CD4-positive, alpha-beta T cell (primary cell): ENCODE data around the gene AP4M1. TPM values are rescaled to one million over a fixed set of nuclear protein-coding genes. Genes with fewer than 3 reads are reported as not detected.
A peak's percentile ranks its signal among the peaks of the same experiment; 100 is the strongest.

Experiments
- ATAC-seq: fragments of 200-7000 bp; cut with Tn5 transposase; one replicate; pipeline ENCODE4 v1.10.0; 2022; ENCODE audit warnings: mild to moderate bottlenecking; ENCODE audit not compliant: poor library complexity
- CTCF ChIA-PET: fragments of 350-600 bp; sonication (Branson Sonifier 250); formaldehyde crosslinking; loops from one replicate; lab custom pipeline; 2021; ENCODE audit warnings: antibody characterized with exemption, inconsistent platforms; lab: Charles Lee
- POLR2A ChIA-PET: fragments of 350-600 bp; sonication (Branson Sonifier 250); formaldehyde crosslinking; loops from one replicate; lab custom pipeline; 2021; ENCODE audit warnings: antibody characterized with exemption, inconsistent platforms; lab: Charles Lee
- DNase-seq, 14 experiments: peaks; one replicate each; pipeline ENCODE4 v3.0.0-alpha.2; 2013 to 2020; ENCODE audit warnings: mixed read lengths in 2 of 14
- H3K27ac ChIP-seq, 2 donors: one replicate each; pipeline versions ENCODE4 v1.5.1 to v1.7.0; 2013; ENCODE audit warnings: low read length in 2 of 2, low read depth in 1 of 2, mild to moderate bottlenecking in 1 of 2
- H3K27me3 ChIP-seq, 2 experiments: 1 replicate in 1 of 2; 2 replicates in 1 of 2; pipeline versions ENCODE4 v1.6.1 to v1.7.0; 2013; ENCODE audit warnings: low read length in 2 of 2, control low read depth in 1 of 2, mild to moderate bottlenecking in 1 of 2, moderate library complexity in 1 of 2; ENCODE audit not compliant: insufficient read depth in 2 of 2, control insufficient read depth in 1 of 2
- H3K36me3 ChIP-seq: one replicate; pipeline ENCODE4 v1.6.1; 2013; ENCODE audit warnings: low read length, control low read depth; ENCODE audit not compliant: insufficient read depth
- H3K4me1 ChIP-seq: one replicate; pipeline ENCODE4 v1.6.1; 2013; ENCODE audit warnings: low read length, control low read depth; ENCODE audit not compliant: insufficient read depth
- H3K4me3 ChIP-seq: one replicate; pipeline ENCODE4 v1.5.1; 2013; ENCODE audit warnings: mild to moderate bottlenecking, low read length, moderate library complexity
- H3K9me3 ChIP-seq, 2 experiments: 1 replicate in 1 of 2; 2 replicates in 1 of 2; pipeline versions ENCODE4 v1.6.1 to v1.7.0; 2013; ENCODE audit warnings: low read length in 2 of 2, mild to moderate bottlenecking in 2 of 2, control low read depth in 1 of 2, moderate library complexity in 1 of 2; ENCODE audit not compliant: control insufficient read depth in 1 of 2, insufficient read depth in 1 of 2
- H3K27ac Mint-ChIP-seq: one replicate; pipeline ENCODE4 v1.8.0; 2020; ENCODE audit warnings: mixed read lengths
- H3K27me3 Mint-ChIP-seq: one replicate; pipeline ENCODE4 v1.8.0; 2021; ENCODE audit warnings: mixed read lengths
- H3K36me3 Mint-ChIP-seq: one replicate; pipeline ENCODE4 v1.8.0; 2021; ENCODE audit warnings: low read depth, mixed read lengths
- H3K4me1 Mint-ChIP-seq: one replicate; pipeline ENCODE4 v1.8.0; 2021; ENCODE audit warnings: low read depth, mixed read lengths
- H3K4me3 Mint-ChIP-seq: one replicate; pipeline ENCODE4 v1.8.0; 2020; ENCODE audit warnings: mild to moderate bottlenecking, mixed read lengths
- H3K9me3 Mint-ChIP-seq: one replicate; pipeline ENCODE4 v1.8.0; 2020; ENCODE audit warnings: mixed read lengths
- intact Hi-C, 2 experiments: fragments of 100-400 bp; cut with DNase I in 1 of 2; cut with micrococcal nuclease in 1 of 2; formaldehyde crosslinking; loops; one replicate each; pipeline versions ENCODE4 v1.15.1 to v1.9.0; 2023 to 2025; cut with DNase I, micrococcal nuclease
- total RNA-seq, 174 experiments: library from RNA in 2 of 174; stranded (reverse) in 2 of 174; gene quantifications; one replicate each; pipeline ENCODE4 v1.2.3 and lab custom pipeline; 2021 to 2026
- TF ChIP-seq, protein P1 (sequence below): fragments of 200-600 bp; IDR thresholded peaks from one replicate; pipeline ENCODE4 v1.8.0; 2022; ENCODE audit warnings: antibody characterized with exemption, mild to moderate bottlenecking

AP4M1 gene
- total RNA-seq, 2 experiments from 2014 or later = 2.8 to 4.0 TPM

DNA sequence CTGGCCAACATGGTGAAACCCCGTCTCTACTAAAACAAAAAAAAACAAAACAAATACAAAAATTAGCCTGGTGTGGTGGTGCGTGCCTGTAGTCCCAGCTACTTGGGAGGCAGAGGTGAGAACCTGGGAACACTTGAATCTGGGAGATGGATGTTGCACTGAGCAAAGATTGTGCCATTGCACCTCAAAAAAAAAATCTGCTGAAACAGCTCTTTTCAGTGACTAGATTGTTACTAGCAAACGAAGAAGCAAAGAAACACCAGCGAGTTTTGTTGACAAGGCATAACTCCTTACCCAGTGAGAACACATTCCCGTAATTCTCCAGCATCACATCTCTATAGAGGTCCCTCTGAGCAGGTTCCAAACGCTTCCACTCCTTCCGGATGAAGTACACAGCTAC is 26.6 kb upstream of the AP4M1 start:
- Histone ChIP-seq H3K4me3 (no peak overlapping the region), H3K27ac (no peak overlapping the region), H3K36me3 (peaks cover 90% of the 10 kb centered on the region), H3K9me3 (peaks cover 22 to 31% of the 10 kb centered on the region in 2 experiments), H3K4me1 (peaks cover 9% of the 10 kb centered on the region), H3K27me3 (no peaks in the 10 kb centered on the region)
- CTCF ChIA-PET = no interaction called here
- peaks cover 9% of the 10 kb centered on the region for H3K4me1 Mint-ChIP-seq
- DNase-seq = no peak
- H3K4me3 Mint-ChIP-seq = no peak overlapping the region
- peaks cover 90% of the 10 kb centered on the region for H3K36me3 Mint-ChIP-seq
- TF ChIP-seq, protein P1, sequence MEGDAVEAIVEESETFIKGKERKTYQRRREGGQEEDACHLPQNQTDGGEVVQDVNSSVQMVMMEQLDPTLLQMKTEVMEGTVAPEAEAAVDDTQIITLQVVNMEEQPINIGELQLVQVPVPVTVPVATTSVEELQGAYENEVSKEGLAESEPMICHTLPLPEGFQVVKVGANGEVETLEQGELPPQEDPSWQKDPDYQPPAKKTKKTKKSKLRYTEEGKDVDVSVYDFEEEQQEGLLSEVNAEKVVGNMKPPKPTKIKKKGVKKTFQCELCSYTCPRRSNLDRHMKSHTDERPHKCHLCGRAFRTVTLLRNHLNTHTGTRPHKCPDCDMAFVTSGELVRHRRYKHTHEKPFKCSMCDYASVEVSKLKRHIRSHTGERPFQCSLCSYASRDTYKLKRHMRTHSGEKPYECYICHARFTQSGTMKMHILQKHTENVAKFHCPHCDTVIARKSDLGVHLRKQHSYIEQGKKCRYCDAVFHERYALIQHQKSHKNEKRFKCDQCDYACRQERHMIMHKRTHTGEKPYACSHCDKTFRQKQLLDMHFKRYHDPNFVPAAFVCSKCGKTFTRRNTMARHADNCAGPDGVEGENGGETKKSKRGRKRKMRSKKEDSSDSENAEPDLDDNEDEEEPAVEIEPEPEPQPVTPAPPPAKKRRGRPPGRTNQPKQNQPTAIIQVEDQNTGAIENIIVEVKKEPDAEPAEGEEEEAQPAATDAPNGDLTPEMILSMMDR = no peak
- intact Hi-C loops = no loop called here
- no peak overlapping the region for H3K27ac Mint-ChIP-seq
- POLR2A ChIA-PET = no interaction called here
- H3K27me3 Mint-ChIP-seq = no peaks in the 10 kb centered on the region
- ATAC-seq = no peak
- H3K9me3 Mint-ChIP-seq = peaks cover 10% of the 10 kb centered on the region

GRCh38 chr7:100075418-100075817 is 26.0 kb upstream of the AP4M1 start:
- H3K9me3 Mint-ChIP-seq = peaks cover 10% of the 10 kb centered on the region
- peaks cover 84% of the 10 kb centered on the region for H3K36me3 ChIP-seq
- no peaks in the 10 kb centered on the region for H3K27me3 Mint-ChIP-seq
- H3K27ac Mint-ChIP-seq = no peak overlapping the region
- peaks cover 88% of the 10 kb centered on the region for H3K36me3 Mint-ChIP-seq
- H3K9me3 ChIP-seq = peaks cover 16 to 27% of the 10 kb centered on the region in 2 experiments
- intact Hi-C loops = no loop called here
- H3K4me3 Mint-ChIP-seq = no peak overlapping the region
- H3K4me3 ChIP-seq = no peak overlapping the region
- POLR2A ChIA-PET = no interaction called here
- H3K27me3 ChIP-seq = no peaks in the 10 kb centered on the region
- H3K4me1 ChIP-seq = peaks cover 13% of the 10 kb centered on the region
- H3K27ac ChIP-seq = no peak overlapping the region
- TF ChIP-seq, protein P1 = no peak
- peaks cover 14% of the 10 kb centered on the region for H3K4me1 Mint-ChIP-seq
- no peak for ATAC-seq
- CTCF ChIA-PET = interaction anchor here (0.8 kb wide), 1 partner anchor 54 kb away, joined by 3 read pairs; no protein-coding TSS in a partner anchor
- DNase-seq = no peak

DNA sequence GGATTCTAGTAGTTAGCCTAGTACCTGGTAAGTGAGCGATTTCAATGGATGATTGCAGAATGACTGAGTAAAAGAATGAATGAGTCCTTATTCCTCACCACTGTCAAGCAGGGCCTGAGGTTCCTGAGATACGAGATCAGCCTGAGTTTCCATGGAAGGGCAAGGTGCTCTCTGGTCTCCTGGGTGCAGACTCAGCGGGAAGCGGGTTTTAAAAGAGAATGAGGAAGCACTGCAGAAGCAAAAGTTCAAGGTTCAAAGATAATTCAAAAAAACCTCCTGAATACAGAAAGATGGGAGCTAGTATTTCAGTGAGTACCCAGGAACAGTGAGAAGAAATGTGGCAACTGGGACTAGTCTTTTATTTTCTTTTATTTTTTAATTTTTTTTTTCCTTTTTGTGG is 24.2 kb upstream of the AP4M1 start:
- Histone ChIP-seq H3K9me3 (peaks cover 6 to 9% of the 10 kb centered on the region in 2 experiments), H3K27me3 (no peaks in the 10 kb centered on the region), H3K27ac (no peak overlapping the region), H3K4me1 (peaks cover 25% of the 10 kb centered on the region), H3K4me3 (no peak overlapping the region), H3K36me3 (peaks cover 67% of the 10 kb centered on the region)
- intact Hi-C loops = no loop called here
- no peaks in the 10 kb centered on the region for H3K27me3 Mint-ChIP-seq
- peaks cover 85% of the 10 kb centered on the region for H3K36me3 Mint-ChIP-seq
- ATAC-seq (no peak), DNase-seq (no peak)
- TF ChIP-seq, protein P1 = no peak
- H3K9me3 Mint-ChIP-seq = peaks cover 5% of the 10 kb centered on the region
- H3K4me3 Mint-ChIP-seq = peak overlapping the region; percentile 58
- H3K4me1 Mint-ChIP-seq = peaks cover 30% of the 10 kb centered on the region
- CTCF ChIA-PET = no interaction called here
- POLR2A ChIA-PET = no interaction called here
- no peak overlapping the region for H3K27ac Mint-ChIP-seq
